Stimulated activated CD4-positive, alpha-beta T cell treated with anti-CD3 and anti-CD28 coated beads, Interleukin-1b, Interleukin-23, amount 100 ng/mL, for 4 hours (primary cell): ENCODE data around the gene PRAC2.
A peak's percentile ranks its signal among the peaks of the same experiment; 100 is the strongest.
"Not testable (repeated sequence)": the region's sequence is repeated elsewhere in the genome, so short reads cannot be mapped to it uniquely, and the experiment has no call there.

Experiments used
- DNase-seq, 2 donors: peaks; one replicate each; pipeline ENCODE4 v3.0.0-alpha.2; 2020; ENCODE audit warnings: low read depth in 2 of 2

The PRAC2 gene

GRCh38 chr17:48722915-48723422 lies at the start of gene PRAC2:
Gene PRAC2, plus strand, starts transcription at chr17:48723185. Its CDS starts 1,226 bp downstream, at chr17:48724411.
- DNase-seq: no peak

DNA sequence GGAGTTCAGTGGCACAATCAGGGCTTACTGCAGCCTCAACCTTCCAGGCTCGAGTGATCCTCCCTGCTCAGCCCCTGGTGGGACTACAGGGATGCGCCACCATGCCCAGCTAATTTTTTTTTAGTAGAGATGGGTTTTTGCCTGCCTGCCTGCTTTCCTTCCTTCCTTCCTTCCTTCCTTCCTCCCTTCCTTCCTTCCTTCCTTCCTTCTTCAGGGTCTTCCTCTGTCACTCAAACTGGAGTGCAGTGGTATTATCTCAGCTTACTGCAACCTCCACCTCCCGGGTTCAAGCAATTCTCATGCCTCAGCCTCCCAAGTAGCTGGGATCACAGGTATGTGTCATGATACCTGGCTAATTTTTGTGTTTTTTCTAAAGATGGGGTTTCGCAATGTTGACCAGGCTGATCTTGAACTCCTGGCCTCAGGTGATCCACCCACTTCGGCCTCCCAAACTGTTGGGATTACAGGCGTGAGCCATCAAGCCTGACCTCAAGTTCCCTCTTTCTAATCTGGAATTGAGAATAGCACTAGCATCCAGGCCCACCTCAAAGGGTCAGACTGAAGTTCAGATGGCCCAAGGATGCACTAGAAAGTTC lies 45.9 kb upstream of the PRAC2 start:
- DNase-seq: no peak

GRCh38 chr17:48678141-48678971 lies 44.6 kb upstream of the PRAC2 start:
- DNase-seq: peak; percentile 61 to 70

DNA sequence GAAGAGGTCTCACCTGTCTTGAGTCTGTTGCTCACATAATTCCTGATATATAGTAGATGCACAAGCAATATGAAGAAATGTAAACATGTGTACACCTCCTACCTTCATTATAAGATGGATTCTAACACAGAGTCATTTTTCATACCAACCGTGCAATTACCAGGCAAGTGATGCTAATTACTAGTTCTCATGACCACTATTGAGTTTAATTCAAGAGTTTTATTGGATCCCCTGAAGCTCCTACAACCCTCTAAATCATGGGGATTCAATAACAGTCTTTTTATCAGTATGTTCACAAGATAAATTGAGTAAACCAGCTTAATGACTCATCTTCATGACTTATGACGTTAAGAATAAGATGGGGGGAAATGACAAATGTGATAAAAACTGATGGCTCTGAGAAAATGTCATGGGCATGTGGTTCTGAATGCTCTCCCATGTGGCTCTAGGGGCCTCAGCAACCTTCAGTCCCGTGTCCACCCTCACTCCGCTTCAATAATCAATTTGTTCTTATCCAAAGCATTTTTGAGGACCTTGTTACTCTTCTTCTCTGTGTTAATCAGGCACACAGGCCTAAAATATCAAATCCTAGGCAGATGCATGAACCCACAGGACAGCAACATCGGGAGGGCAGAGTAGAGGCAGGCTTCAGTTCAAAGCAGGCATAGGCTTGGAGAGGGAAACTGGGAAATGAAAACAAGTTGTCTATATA lies 43.4 kb upstream of the PRAC2 start:
- no peak for DNase-seq

GRCh38 chr17:48681609-48682008 lies 41.4 kb upstream of the PRAC2 start:
- DNase-seq: no peak

GRCh38 chr17:48690655-48691054 lies 32.3 kb upstream of the PRAC2 start:
- no peak for DNase-seq

DNA sequence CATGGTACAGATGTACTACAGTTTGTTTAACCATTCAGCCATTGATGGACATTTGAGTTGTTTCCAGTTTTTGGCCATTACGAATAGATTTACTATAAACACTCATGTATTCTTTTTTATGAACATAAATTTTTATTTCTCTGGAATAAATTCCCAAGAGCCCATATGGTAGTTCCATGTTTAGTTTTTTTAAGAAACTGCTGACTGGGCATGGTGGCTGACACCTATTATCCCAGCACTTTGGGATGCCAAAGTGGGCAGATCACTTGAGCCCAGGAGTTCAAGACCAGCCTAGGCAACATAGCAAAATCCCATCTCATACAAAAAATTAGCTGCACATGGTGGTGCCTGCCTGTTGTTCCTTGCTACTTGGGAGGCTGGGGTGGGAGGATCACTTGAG lies 30.9 kb upstream of the PRAC2 start:
- DNase-seq: no peak

DNA sequence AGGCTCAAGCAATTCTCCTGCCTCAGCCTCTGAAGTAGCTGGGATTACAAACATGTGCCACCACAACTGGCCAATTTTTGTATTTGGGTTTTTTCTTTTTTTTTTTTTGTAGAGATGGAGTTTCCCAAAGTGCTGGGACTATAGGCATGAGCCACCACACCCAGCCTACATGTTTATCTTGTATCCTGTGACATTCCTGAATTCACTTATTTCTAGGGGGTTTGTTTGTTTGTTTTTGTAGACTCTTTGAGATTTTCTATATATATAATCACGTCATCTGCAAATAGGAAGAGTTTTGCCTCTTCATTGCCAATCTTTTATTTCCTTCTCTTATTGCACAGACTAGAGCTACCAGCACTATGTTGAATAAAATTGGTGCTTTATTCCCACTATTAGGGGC lies 29.8 kb upstream of the PRAC2 start:
- no peak for DNase-seq

DNA sequence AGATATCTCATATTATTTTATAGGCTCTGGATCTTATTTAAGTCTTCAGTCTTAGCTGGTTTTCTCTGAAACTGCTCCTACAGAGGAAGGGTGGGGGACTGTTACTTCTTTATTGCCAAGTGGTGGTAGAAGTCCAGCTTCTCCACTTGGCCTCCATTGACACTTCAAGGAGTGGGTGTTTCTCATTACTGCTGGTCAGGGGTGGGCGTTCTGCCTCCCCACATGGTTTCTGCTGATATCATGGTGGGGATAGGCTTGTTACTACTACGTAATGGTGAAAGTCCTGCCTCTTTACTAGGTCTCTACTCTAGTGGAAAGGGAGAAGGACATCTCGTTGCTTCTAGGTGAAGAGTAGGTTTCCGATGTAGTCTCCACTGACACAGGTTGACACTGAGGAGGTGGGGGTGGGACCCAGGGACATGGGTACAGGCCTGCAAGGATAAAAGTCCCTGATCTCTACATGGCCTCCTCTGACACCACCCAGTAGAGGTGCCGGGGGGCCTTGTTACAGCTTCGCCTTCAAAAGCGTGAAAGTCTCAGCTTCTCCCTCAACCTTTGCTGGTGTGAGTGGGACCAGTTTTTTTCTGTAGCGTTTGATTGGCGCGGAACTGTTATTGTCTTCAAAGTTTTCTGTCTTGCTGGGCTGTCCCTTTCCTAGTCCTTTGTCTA lies 21.0 kb upstream of the PRAC2 start:
- no peak for DNase-seq

DNA sequence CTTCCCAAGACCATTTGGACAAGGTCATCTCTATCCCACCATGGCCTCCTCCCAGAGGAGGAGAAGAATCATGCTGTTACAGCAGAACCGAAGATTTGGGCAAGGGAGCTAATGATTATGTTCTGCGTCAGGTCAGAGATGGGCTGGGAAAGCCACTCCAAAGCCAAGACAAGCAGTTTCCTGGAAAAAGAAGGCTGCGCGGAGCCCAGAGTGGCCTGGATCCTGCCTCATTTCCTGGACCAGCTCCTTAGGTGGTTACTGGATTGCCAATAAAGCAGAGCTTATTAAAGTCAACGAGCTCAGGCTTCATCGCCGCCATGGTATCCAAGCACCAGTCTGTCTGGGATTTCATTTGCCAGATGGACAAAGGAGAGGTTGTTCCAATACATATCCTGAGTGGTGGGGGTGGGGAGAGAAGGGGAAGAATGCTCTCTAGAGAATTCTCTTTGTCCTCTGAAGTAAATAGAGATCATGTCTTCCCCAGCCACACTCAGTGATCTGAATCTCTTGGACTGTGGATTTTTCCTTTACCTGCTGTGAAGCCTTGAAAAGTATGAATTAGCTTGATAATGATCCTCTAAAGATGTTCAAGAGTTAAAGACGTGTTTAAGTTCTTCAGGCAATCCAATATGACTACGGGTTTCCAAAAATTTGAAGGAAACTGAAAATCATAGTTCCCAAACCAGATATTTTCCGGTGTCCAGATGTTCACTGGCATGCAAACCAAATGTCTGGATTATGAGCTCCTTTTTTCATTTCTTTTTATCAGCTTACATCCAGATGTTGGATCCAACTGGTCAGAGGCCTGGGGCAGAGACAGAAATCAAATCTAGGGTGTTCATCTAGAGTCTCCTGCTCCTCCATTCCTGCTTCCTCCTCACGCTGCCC lies 18.4 kb upstream of the PRAC2 start:
- DNase-seq: no peak

- DNase-seq: no peak
These were observed 11.9 kb upstream of the PRAC2 start for GRCh38 chr17:48711128-48711527.

- DNase-seq: no peak
These were observed 7.2 kb upstream of the PRAC2 start for GRCh38 chr17:48715496-48716399.

- DNase-seq: not testable (repeated sequence)
These were observed 6.4 kb upstream of the PRAC2 start for GRCh38 chr17:48716549-48716948.

- no peak for DNase-seq
These were observed 5.4 kb upstream of the PRAC2 start for GRCh38 chr17:48717367-48718226.

DNA sequence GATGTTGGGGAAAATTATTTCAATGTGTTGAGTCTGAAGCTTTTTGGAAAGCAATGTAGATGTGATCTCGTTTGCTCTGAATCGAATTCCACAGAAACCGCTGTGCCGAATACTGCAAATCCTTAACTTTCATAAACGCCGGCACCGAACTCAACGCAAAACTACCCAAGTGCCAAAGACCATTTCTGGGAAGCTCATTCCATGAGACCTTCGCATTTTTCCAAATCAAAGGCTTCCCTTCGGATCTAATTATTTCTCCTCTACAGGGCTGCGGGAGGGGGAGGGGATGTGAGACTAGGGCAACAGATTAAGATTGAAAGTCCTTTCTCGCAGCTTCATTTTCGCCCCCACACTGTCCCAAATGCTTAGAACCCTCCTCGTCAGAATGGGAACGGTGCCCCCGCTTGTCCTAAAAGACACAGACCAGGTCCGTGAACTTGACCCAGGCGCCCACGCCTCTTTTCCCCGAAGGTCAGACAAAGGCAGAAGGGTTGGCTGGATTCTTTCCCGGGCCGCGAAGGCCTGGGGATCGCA lies 4.7 kb upstream of the PRAC2 start:
- no peak for DNase-seq

DNA sequence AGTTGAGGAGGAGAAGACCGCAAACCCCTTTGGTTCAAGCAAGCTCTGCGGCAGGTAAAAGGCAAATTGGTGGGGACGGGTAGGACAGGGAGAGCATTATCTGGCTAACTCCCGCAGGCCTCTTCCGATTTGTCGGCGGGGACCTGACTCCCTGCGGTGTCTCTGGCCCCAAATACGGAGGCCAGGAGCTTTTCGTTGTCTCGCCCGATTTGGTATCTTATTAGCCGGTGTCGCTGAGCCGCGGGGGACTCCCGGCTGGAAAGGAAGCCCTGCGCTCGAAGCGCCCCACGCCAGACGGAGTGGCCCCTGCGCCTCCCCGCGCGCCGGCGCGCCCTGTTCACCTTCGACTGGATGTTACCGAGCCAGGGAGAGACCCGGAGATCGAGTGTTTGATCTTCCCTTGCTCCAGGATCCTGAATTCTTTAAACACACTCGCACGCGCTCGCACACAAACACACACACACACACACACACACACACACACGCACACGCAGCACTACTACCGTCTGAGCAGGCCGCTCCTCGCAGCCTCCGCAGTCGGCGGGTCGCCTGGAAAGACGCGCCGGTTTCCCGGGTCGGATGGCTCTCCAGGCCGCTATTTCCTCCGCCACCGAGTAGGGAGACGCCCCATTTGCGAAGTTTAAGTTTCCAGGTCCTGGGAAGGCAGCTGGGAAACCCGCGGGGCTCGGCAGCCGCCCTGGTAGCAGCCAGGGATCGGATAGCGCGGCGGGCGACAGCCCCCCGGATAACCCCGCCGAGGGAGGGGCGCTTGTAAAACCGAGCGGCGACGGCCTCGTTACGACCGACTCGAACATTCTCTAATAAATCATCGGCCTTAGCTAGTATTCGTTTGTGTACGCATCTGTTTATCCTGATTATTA lies 4.0 kb upstream of the PRAC2 start:
- DNase-seq: no peak

DNA sequence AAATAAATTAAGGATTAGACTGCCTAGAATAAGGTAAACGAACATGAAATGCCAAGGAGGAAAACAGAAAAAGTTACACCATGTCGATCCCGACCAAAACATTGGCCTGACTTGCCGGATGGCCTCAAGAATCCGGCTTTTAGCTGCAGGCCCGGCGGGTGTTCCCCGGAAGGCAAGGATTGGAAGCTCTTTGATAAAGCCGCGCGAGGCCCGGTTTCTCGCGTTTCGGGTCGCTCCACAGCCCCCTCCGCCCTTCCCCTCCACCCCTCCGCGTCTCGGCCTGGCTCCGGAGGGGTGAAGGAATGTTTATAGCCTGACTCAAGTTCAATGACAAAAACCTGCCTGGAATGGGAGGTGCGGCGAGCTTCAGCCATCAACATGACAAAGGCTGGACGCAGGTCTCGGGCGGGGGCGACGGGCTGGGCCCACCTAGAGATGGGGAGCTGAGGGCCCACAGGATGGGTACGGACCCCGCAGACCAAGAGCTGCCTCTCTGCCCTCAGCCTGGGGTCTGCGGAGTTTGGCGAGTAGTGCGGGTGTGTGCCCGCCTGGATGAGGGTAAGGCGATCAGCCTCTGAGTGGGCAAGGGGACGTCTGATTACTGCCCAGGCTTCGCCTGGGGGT lies 3.2 kb upstream of the PRAC2 start:
- no peak for DNase-seq
